Kidney (tissue), 14 donors: ENCODE measurements around the gene DIS3L2. TPM values are rescaled to one million over a fixed set of nuclear protein-coding genes. Genes with fewer than 3 reads are reported as not detected.

Source experiments
- DNase-seq, 5 donors: peaks; one replicate each; pipeline ENCODE4 v3.0.0-alpha.2; 2013 to 2020
- FAIRE-seq: peaks from 2 replicates; lab custom pipeline; 2012; peaks lifted over from hg19 to GRCh38; lab: Jason Lieb, UNC
- H3K27ac ChIP-seq, 2 donors: one replicate each; pipeline ENCODE4 v1.7.0; 2013; ENCODE audit warnings: low read depth in 2 of 2, low read length in 2 of 2, inconsistent platforms in 1 of 2
- H3K27me3 ChIP-seq: one replicate; pipeline ENCODE4 v1.7.1; 2013; ENCODE audit warnings: low read length, inconsistent platforms; ENCODE audit not compliant: control insufficient read depth, insufficient read depth
- H3K36me3 ChIP-seq, 3 donors: one replicate each; pipeline versions ENCODE4 v1.7.0 to v1.7.1; 2013; ENCODE audit warnings: low read length in 3 of 3, control low read depth in 1 of 3, inconsistent platforms in 1 of 3; ENCODE audit not compliant: insufficient read depth in 3 of 3, control insufficient read depth in 2 of 3
- H3K4me1 ChIP-seq, 3 donors: one replicate each; pipeline versions ENCODE4 v1.7.0 to v1.7.1; 2013; ENCODE audit warnings: low read length in 3 of 3, inconsistent platforms in 1 of 3, low read depth in 1 of 3; ENCODE audit not compliant: control insufficient read depth in 2 of 3, insufficient read depth in 2 of 3
- H3K4me3 ChIP-seq, 3 donors: one replicate each; pipeline versions ENCODE4 v1.7.0 to v1.8.1; 2013; ENCODE audit warnings: low read length in 3 of 3, control low read depth in 1 of 3, inconsistent platforms in 1 of 3
- H3K9ac ChIP-seq, 3 donors: one replicate each; pipeline versions ENCODE4 v1.7.0 to v1.7.1; 2013; ENCODE audit warnings: low read length in 3 of 3, control low read depth in 1 of 3, inconsistent platforms in 1 of 3
- H3K9me3 ChIP-seq, 3 donors: one replicate each; pipeline versions ENCODE4 v1.7.0 to v1.7.1; 2013; ENCODE audit warnings: low read length in 3 of 3, control low read depth in 1 of 3, inconsistent platforms in 1 of 3; ENCODE audit not compliant: control insufficient read depth in 2 of 3, insufficient read depth in 1 of 3
- intact Hi-C: fragments of 100-400 bp; cut with DNase I; formaldehyde crosslinking; loops from one replicate; pipeline ENCODE4 v1.11.1; 2022
- polyA plus RNA-seq: library from polyadenylated mRNA; stranded (reverse); fragments of 350-450 nt; fragmentation: Illumina TruSeq; extraction: RNeasy Lipid Tissue Mini Kit (QIAGEN cat#74804); gene quantifications from one replicate; pipeline ENCODE4 v1.2.3, GENCODE V29; 2014; ENCODE audit warnings: low read depth, low replicate concordance; ENCODE audit not compliant: insufficient read depth
- total RNA-seq: library from RNA; stranded (reverse); fragmentation: NEBNext Ultra II Directional; extraction: Animal tissue kit (Norgen Biotek cat#: 25700); gene quantifications from one replicate; pipeline ENCODE4 v1.2.1, GENCODE V29; 2021
- TF ChIP-seq, protein P1 (sequence below): IDR thresholded peaks from 3 replicates; pipeline ENCODE4 v1.5.1; 2012; ENCODE audit warnings: mild to moderate bottlenecking, moderate library complexity, borderline replicate concordance; ENCODE audit not compliant: insufficient read depth; ENCODE audit errors: extremely low read depth
- donor health status: control.
- donor health status: control.
- donor health status: control.
- donor health status: control.
- donor health status: control.
- donor health status: DM: yes; HTN: yes; CAD: no.
- donor health status: Normal renal cell carcinoma (clear cell type).

Gene DIS3L2
- total and polyA plus RNA-seq, 2 donors from 2014 or later: 12.3 to 47.7 TPM

DNA sequence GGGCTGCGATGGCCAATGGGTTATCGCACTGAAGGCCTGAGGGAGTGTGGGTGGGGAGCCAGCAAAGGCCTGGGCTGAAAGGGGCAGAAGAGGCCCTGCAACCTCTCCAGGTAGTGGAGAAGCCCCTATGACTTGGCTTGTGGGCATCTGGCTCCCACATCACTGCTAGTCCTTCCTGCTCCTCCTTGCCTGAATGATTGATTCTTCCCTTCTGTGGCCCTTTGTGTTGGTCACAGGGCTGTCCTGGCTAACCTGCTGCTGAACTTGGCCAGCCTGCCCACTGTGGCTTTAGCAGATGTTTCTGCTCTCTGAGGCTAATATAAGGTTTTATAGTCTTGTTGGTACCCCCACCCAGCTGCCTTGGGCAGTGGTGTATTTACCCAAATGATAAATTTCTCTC is 280.8 kb downstream of the DIS3L2 start:
- no peak overlapping the region for H3K9ac ChIP-seq
- no peaks in the 10 kb centered on the region for H3K9me3 ChIP-seq
- no peaks in the 10 kb centered on the region for H3K27me3 ChIP-seq
- TF ChIP-seq, protein P1, sequence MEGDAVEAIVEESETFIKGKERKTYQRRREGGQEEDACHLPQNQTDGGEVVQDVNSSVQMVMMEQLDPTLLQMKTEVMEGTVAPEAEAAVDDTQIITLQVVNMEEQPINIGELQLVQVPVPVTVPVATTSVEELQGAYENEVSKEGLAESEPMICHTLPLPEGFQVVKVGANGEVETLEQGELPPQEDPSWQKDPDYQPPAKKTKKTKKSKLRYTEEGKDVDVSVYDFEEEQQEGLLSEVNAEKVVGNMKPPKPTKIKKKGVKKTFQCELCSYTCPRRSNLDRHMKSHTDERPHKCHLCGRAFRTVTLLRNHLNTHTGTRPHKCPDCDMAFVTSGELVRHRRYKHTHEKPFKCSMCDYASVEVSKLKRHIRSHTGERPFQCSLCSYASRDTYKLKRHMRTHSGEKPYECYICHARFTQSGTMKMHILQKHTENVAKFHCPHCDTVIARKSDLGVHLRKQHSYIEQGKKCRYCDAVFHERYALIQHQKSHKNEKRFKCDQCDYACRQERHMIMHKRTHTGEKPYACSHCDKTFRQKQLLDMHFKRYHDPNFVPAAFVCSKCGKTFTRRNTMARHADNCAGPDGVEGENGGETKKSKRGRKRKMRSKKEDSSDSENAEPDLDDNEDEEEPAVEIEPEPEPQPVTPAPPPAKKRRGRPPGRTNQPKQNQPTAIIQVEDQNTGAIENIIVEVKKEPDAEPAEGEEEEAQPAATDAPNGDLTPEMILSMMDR: no peak
- H3K27ac ChIP-seq: no peak overlapping the region
- no peak overlapping the region for H3K4me3 ChIP-seq
- DNase-seq (no peak), FAIRE-seq (no peak)
- peaks cover 0 to 4% (median 2%) of the 10 kb centered on the region in 3 donors for H3K36me3 ChIP-seq
- intact Hi-C loops: no loop called here
- no peaks in the 10 kb centered on the region for H3K4me1 ChIP-seq

DNA sequence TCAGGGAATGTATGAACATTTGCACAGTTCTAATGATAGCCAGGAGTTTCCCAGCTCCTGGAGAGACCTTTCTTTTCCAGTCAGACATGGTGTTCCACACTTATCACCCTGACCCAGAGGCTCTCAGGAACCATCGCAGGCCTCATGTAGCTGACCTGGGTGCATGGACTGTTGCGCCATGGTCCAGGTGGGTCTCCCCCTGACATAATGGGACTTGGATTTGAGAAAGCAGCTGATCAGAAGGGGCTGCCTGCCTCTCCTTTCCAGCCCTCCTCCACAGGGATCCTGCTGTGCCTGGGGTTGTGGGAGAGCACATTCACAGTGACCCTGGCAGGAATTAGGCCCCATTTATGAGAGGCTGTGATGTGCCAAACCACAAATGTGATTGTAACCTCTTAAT is 283.6 kb downstream of the DIS3L2 start:
- Histone ChIP-seq H3K9me3 (no peaks in the 10 kb centered on the region), H3K9ac (no peak overlapping the region), H3K36me3 (no peaks in the 10 kb centered on the region), H3K4me3 (no peak overlapping the region), H3K4me1 (no peaks in the 10 kb centered on the region), H3K27me3 (no peaks in the 10 kb centered on the region), H3K27ac (no peak overlapping the region)
- no peak for DNase-seq
- TF ChIP-seq, protein P1: no peak
- no peak for FAIRE-seq
- intact Hi-C loops: no loop called here

DNA sequence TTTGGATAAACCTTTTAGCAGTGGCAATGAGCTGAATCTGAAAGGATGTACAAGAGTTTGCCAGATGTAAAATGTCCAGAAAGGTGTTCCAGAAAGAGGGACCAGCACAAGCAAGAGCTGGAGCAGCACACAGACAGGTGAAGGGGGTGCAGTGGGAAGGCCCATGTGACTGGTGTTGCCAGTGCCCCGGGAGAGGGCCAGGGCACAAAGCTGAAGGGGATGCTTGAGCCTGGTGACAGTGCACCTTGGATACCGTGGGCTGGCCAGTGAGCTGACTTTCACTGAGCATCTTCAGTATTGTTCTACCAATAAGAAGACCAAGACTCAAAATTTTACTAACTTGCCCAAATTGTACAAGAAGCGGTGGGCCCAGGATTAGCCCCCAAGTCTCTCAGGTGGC is 284.7 kb downstream of the DIS3L2 start:
- intact Hi-C loops: no loop called here
- Histone ChIP-seq H3K4me3 (no peak overlapping the region), H3K9me3 (no peaks in the 10 kb centered on the region), H3K36me3 (peaks cover 0 to 4% (median 0%) of the 10 kb centered on the region in 3 donors), H3K27ac (no peak overlapping the region), H3K27me3 (no peaks in the 10 kb centered on the region), H3K4me1 (no peaks in the 10 kb centered on the region), H3K9ac (no peak overlapping the region)
- no peak for DNase-seq
- no peak for FAIRE-seq
- TF ChIP-seq, protein P1: no peak

DNA sequence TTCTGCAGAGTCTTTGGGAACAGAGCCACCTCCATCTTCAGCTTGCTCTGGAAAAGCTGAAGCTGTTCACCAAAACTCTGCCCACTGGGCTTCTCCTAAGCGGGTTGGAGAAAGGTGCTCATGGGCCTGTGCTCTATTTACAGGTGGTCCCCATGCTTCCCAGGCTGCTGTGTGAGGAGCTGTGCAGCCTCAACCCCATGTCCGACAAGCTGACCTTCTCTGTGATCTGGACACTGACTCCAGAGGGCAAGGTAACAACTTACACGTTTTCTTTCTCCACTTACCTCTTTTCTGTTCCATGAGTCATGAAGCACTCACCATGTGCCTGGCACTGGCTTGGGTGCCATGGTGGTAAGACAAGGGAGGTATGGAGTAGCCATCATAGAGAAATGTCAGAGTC is 287.6 kb downstream of the DIS3L2 start:
- no peaks in the 10 kb centered on the region for H3K9me3 ChIP-seq
- no peak overlapping the region for H3K4me3 ChIP-seq
- no peak for FAIRE-seq
- TF ChIP-seq, protein P1: no peak
- no peaks in the 10 kb centered on the region for H3K27me3 ChIP-seq
- no peak overlapping the region for H3K27ac ChIP-seq
- H3K36me3 ChIP-seq: peaks cover 0 to 4% (median 4%) of the 10 kb centered on the region in 3 donors
- DNase-seq: no peak
- no peak overlapping the region for H3K9ac ChIP-seq
- intact Hi-C loops: no loop called here
- H3K4me1 ChIP-seq: no peaks in the 10 kb centered on the region
